ENCODE measurements around the gene MAGEB4.

The MAGEB4 gene

DNA sequence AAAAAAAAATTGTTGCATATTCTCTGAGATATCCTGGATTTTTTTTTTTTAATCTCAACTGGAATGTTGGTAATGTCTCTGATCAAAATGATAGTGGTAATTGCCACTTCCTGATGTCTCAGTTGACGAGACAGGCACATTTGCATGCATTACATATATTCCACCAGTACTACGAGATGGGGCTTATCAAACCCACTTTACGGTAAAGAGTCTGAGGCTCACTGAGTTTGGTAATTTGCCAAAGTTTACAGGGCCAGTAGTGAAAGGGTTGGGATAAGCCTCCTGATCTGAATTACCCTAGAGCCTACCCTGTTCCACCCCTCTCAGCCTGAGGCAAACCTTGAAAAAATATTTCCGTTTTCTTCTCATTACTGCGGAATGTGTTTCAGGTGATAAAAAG, 21.1 kb upstream of the MAGEB4 start:
- Histone ChIP-seq H3K9me3 (ENCODE audit: control insufficient read depth, insufficient read depth, low read length) (no peaks in the 10 kb centered on the region), H4K20me1 (ENCODE audit: control insufficient read depth, insufficient read depth, low read depth, low read length) (no peaks in the 10 kb centered on the region), H3K4me3 (ENCODE audit: low read length) (no peak overlapping the region), H3K4me1 (ENCODE audit: control insufficient read depth, low read length) (no peaks in the 10 kb centered on the region), H3K9me2 (replicated peaks; ENCODE audit: control insufficient read depth, low read length) (no peaks in the 10 kb centered on the region), H3K27ac (ENCODE audit: low read depth, low read length) (no peak overlapping the region), H3K4me2 (ENCODE audit: low read length) (no peak overlapping the region), H3K36me3 (ENCODE audit: control insufficient read depth, low read length) (no peaks in the 10 kb centered on the region), H3K79me2 (ENCODE audit: control insufficient read depth, low read length) (no peaks in the 10 kb centered on the region), H3F3A (ENCODE audit: control insufficient read depth, insufficient read depth) (no peaks in the 10 kb centered on the region), H3K27me3 (ENCODE audit: control insufficient read depth, low read length) (no peaks in the 10 kb centered on the region)
- TF ChIP-seq EZH2phosphoT487 (IDR thresholded peaks at IDR 0.05; ENCODE audit: borderline replicate concordance, low read length): no peak
- TF ChIP-seq, protein P1, sequence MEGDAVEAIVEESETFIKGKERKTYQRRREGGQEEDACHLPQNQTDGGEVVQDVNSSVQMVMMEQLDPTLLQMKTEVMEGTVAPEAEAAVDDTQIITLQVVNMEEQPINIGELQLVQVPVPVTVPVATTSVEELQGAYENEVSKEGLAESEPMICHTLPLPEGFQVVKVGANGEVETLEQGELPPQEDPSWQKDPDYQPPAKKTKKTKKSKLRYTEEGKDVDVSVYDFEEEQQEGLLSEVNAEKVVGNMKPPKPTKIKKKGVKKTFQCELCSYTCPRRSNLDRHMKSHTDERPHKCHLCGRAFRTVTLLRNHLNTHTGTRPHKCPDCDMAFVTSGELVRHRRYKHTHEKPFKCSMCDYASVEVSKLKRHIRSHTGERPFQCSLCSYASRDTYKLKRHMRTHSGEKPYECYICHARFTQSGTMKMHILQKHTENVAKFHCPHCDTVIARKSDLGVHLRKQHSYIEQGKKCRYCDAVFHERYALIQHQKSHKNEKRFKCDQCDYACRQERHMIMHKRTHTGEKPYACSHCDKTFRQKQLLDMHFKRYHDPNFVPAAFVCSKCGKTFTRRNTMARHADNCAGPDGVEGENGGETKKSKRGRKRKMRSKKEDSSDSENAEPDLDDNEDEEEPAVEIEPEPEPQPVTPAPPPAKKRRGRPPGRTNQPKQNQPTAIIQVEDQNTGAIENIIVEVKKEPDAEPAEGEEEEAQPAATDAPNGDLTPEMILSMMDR (IDR thresholded peaks at IDR 0.05; ENCODE audit: low read depth, low read length, poor library complexity, severe bottlenecking): no peak

DNA sequence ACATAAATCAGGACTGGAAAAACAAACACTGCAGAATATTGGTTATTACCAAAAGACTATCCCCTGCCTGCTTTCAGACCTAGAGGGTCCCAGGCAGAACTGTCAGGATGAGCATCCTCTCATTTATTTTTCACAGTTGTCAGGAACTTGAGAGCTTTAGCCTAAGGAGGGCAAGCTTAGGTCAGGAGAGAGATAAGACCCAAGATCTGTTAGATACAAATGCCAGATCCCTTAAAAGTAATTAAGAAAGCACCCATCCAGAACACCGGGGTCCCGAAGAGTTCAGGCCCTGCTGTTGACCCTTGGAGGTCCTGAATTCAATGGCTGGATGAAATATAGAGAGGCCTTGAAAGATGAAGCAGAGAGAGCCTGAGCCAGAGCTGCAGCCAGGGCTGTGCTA, 17.3 kb upstream of the MAGEB4 start:
- H3K9me2 ChIP-seq (replicated peaks; ENCODE audit: control insufficient read depth, low read length): no peaks in the 10 kb centered on the region
- TF ChIP-seq, protein P1 (IDR thresholded peaks at IDR 0.05; ENCODE audit: low read depth, low read length, poor library complexity, severe bottlenecking): no peak
- TF ChIP-seq EZH2phosphoT487 (IDR thresholded peaks at IDR 0.05; ENCODE audit: borderline replicate concordance, low read length): no peak
- H3K27me3 ChIP-seq (ENCODE audit: control insufficient read depth, low read length): no peaks in the 10 kb centered on the region
- H3K27ac ChIP-seq (ENCODE audit: low read depth, low read length): no peak overlapping the region
- H3K9me3 ChIP-seq (ENCODE audit: control insufficient read depth, insufficient read depth, low read length): no peaks in the 10 kb centered on the region
- no peaks in the 10 kb centered on the region for H3K79me2 ChIP-seq (ENCODE audit: control insufficient read depth, low read length)
- no peaks in the 10 kb centered on the region for H3F3A ChIP-seq (ENCODE audit: control insufficient read depth, insufficient read depth)
- H4K20me1 ChIP-seq (ENCODE audit: control insufficient read depth, insufficient read depth, low read depth, low read length): no peaks in the 10 kb centered on the region
- no peak overlapping the region for H3K4me3 ChIP-seq (ENCODE audit: low read length)
- H3K36me3 ChIP-seq (ENCODE audit: control insufficient read depth, low read length): no peaks in the 10 kb centered on the region
- H3K4me2 ChIP-seq (ENCODE audit: low read length): no peak overlapping the region
- H3K4me1 ChIP-seq (ENCODE audit: control insufficient read depth, low read length): no peaks in the 10 kb centered on the region

- no peak for TF ChIP-seq EZH2phosphoT487 (IDR thresholded peaks at IDR 0.05; ENCODE audit: borderline replicate concordance, low read length)
- TF ChIP-seq, protein P1 (IDR thresholded peaks at IDR 0.05; ENCODE audit: low read depth, low read length, poor library complexity, severe bottlenecking): no peak
- Histone ChIP-seq H4K20me1 (ENCODE audit: control insufficient read depth, insufficient read depth, low read depth, low read length) (no peaks in the 10 kb centered on the region), H3K9me2 (replicated peaks; ENCODE audit: control insufficient read depth, low read length) (no peaks in the 10 kb centered on the region), H3K4me1 (ENCODE audit: control insufficient read depth, low read length) (no peaks in the 10 kb centered on the region), H3F3A (ENCODE audit: control insufficient read depth, insufficient read depth) (no peaks in the 10 kb centered on the region), H3K9me3 (ENCODE audit: control insufficient read depth, insufficient read depth, low read length) (no peaks in the 10 kb centered on the region), H3K4me2 (ENCODE audit: low read length) (no peak overlapping the region), H3K4me3 (ENCODE audit: low read length) (no peak overlapping the region), H3K36me3 (ENCODE audit: control insufficient read depth, low read length) (no peaks in the 10 kb centered on the region), H3K27ac (ENCODE audit: low read depth, low read length) (no peak overlapping the region), H3K79me2 (ENCODE audit: control insufficient read depth, low read length) (no peaks in the 10 kb centered on the region), H3K27me3 (ENCODE audit: control insufficient read depth, low read length) (no peaks in the 10 kb centered on the region)
Measured at GRCh38 chrX:30228526-30228925, 13.3 kb upstream of the MAGEB4 start.

DNA sequence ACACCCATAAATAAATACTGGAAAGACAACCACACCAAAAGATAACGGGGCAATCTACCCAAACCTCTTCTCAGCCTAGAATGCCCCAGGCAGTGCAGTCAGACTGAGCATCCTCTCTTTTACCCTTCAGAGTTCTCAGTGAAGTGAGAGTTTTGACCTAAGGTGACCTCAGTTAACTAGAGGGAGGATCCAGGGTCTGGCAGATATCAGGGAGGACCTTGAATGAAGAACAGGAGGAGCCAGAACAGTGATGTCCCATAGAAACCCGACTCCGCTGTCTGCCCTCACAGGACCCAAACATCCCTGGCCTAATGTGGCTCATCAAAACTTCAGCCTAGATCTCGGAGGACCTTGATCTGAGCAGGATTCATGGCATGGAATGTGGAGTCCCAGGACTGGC, 11.4 kb upstream of the MAGEB4 start, which contains the start of gene MAGEB3:
Gene MAGEB3 (plus strand): TSS at position 263 of the 400 bp plus-strand sequence. CDS start 5,268 bp downstream, outside the sequence.
- H4K20me1 ChIP-seq (ENCODE audit: control insufficient read depth, insufficient read depth, low read depth, low read length): no peaks in the 10 kb centered on the region
- no peak for TF ChIP-seq EZH2phosphoT487 (IDR thresholded peaks at IDR 0.05; ENCODE audit: borderline replicate concordance, low read length)
- TF ChIP-seq, protein P1 (IDR thresholded peaks at IDR 0.05; ENCODE audit: low read depth, low read length, poor library complexity, severe bottlenecking): no peak
- H3K4me2 ChIP-seq (ENCODE audit: low read length): no peak within 1 kb of the TSS
- no peaks in the 10 kb centered on the region for H3K36me3 ChIP-seq (ENCODE audit: control insufficient read depth, low read length)
- H3K9me3 ChIP-seq (ENCODE audit: control insufficient read depth, insufficient read depth, low read length): no peaks in the 10 kb centered on the region
- H3K9me2 ChIP-seq (replicated peaks; ENCODE audit: control insufficient read depth, low read length): no peaks in the 10 kb centered on the region
- no peaks in the 10 kb centered on the region for H3K4me1 ChIP-seq (ENCODE audit: control insufficient read depth, low read length)
- no peaks in the 10 kb centered on the region for H3K27me3 ChIP-seq (ENCODE audit: control insufficient read depth, low read length)
- H3K79me2 ChIP-seq (ENCODE audit: control insufficient read depth, low read length): no peaks in the 10 kb centered on the region
- H3K4me3 ChIP-seq (ENCODE audit: low read length): no peak within 1 kb of the TSS
- no peak within 1 kb of the TSS for H3K27ac ChIP-seq (ENCODE audit: low read depth, low read length)
- H3F3A ChIP-seq (ENCODE audit: control insufficient read depth, insufficient read depth): no peaks in the 10 kb centered on the region

Data from DOHH2 (cell line).